Measurements from ENCODE around the gene PPOX.

GRCh38 chr1:161216945-161217712 is 50.9 kb downstream of the PPOX start:
- TF ChIP-seq CTCF (IDR thresholded peaks at IDR 0.05) (no peak), POLR2A (IDR thresholded peaks at IDR 0.05; ENCODE audit: low read depth) (no peak), POLR2AphosphoS5 (IDR thresholded peaks at IDR 0.05) (peak; percentile 8 to 71), EP300 (IDR thresholded peaks at IDR 0.05) (no peak)
